HCT116 (cell line): ENCODE data around the gene SMG6.

Experiments used
- CEBPB ChIP-seq: IDR thresholded peaks from 2 replicates; pipeline ENCODE4 v1.6.1; 2012; ENCODE audit warnings: low read depth
- ELF1 ChIP-seq: IDR thresholded peaks from 2 replicates; pipeline ENCODE4 v1.6.1; 2012; ENCODE audit warnings: low read depth, borderline replicate concordance
- EZH2 ChIP-seq: fragments of 200-600 bp; sonication (generic); IDR thresholded peaks from 2 replicates; pipeline ENCODE4 v1.6.1; 2017; ENCODE audit warnings: antibody characterized with exemption, mixed run types
- JUND ChIP-seq: IDR thresholded peaks from 2 replicates; pipeline ENCODE4 v1.6.1; 2012
- POLR2A ChIP-seq: IDR thresholded peaks from 2 replicates; pipeline ENCODE4 v1.7.0; 2011; ENCODE audit warnings: borderline replicate concordance; ENCODE audit not compliant: insufficient read depth, insufficient read length; ENCODE audit errors: extremely low read depth
- POLR2AphosphoS5 ChIP-seq: IDR thresholded peaks from 2 replicates; pipeline ENCODE4 v1.6.1; 2011; ENCODE audit warnings: mild to moderate bottlenecking, low read depth, low read length, moderate library complexity
- SIN3A ChIP-seq: IDR thresholded peaks from 2 replicates; pipeline ENCODE4 v1.6.1; 2012; ENCODE audit warnings: low read depth
- SP1 ChIP-seq: IDR thresholded peaks from 2 replicates; pipeline ENCODE4 v1.6.1; 2012; ENCODE audit warnings: low read depth
- TF ChIP-seq, protein P1 (sequence below), 3 experiments: fragments of 200-600 bp in 1 of 3; sonication (generic) in 1 of 3; IDR thresholded peaks in 2 of 3; conservative IDR thresholded peaks in 1 of 3; 2 replicates each; pipeline ENCODE4 v1.5.1; 2012 to 2017; ENCODE audit warnings: low read depth in 2 of 3, low read length in 2 of 3, antibody characterized with exemption in 1 of 3, borderline replicate concordance in 1 of 3, control low read depth in 1 of 3, mild to moderate bottlenecking in 1 of 3, mixed read lengths in 1 of 3, mixed run types in 1 of 3, moderate library complexity in 1 of 3; ENCODE audit not compliant: insufficient read depth in 1 of 3
- TF ChIP-seq, protein P2 (sequence below): IDR thresholded peaks from 2 replicates; pipeline ENCODE4 v1.6.1; 2012; ENCODE audit warnings: low read depth
- TF ChIP-seq, protein P3 (sequence below): IDR thresholded peaks from 2 replicates; pipeline ENCODE4 v1.6.1; 2012
- TF ChIP-seq, protein P4 (sequence below): IDR thresholded peaks from 2 replicates; pipeline ENCODE4 v1.6.1; 2011; ENCODE audit warnings: mild to moderate bottlenecking, low read length, moderate library complexity; ENCODE audit not compliant: insufficient replicate concordance; ENCODE audit errors: extremely low read depth

DNA sequence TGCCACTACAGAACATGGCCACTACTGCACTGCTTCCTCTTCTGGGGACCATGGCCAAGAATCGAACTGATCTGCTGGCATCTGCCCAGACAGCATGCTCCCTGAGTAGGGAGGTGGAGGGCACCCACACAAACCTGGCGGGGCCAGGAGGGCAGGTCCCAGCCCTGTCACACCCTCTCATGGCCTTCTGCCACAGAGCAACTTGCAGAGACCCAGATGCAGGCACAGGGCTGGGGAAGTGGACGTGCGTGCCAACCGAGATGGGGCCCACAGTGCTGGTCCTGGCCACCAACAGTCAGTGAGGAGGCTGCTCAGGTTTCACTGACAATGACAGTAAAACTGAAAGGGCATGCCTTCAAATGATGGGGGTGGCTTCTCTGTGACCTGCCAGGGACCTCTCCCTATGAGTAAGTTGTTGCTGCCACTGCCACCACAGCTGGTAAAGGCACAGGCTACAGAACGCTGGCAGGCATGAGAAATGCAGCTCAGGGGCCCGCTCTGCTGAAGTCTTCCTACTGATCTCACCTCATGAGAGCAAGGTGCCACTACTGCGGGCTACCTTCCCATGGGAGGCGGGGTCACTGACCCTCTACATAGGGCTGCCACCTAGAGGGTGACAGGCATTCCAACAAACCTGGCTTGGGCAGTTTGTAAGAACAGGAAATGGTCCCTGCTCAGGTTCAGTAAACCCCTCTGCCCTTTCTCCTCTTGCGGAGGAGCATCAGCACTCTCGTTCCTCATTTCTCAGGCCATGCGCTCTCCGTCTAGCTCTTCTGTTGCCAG lies 233.2 kb downstream of the SMG6 start:
- TF ChIP-seq, protein P1, sequence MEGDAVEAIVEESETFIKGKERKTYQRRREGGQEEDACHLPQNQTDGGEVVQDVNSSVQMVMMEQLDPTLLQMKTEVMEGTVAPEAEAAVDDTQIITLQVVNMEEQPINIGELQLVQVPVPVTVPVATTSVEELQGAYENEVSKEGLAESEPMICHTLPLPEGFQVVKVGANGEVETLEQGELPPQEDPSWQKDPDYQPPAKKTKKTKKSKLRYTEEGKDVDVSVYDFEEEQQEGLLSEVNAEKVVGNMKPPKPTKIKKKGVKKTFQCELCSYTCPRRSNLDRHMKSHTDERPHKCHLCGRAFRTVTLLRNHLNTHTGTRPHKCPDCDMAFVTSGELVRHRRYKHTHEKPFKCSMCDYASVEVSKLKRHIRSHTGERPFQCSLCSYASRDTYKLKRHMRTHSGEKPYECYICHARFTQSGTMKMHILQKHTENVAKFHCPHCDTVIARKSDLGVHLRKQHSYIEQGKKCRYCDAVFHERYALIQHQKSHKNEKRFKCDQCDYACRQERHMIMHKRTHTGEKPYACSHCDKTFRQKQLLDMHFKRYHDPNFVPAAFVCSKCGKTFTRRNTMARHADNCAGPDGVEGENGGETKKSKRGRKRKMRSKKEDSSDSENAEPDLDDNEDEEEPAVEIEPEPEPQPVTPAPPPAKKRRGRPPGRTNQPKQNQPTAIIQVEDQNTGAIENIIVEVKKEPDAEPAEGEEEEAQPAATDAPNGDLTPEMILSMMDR (IDR thresholded peaks at IDR 0.05 in 2 of 3, conservative IDR thresholded peaks at IDR 0.05 in 1 of 3; ENCODE audit: borderline replicate concordance in 1 of 3, insufficient read depth in 1 of 3, low read depth in 2 of 3, low read length in 2 of 3) = no peak
- no peak for TF ChIP-seq POLR2A
- no peak for TF ChIP-seq EZH2
- TF ChIP-seq SP1 = no peak
- TF ChIP-seq, protein P2, sequence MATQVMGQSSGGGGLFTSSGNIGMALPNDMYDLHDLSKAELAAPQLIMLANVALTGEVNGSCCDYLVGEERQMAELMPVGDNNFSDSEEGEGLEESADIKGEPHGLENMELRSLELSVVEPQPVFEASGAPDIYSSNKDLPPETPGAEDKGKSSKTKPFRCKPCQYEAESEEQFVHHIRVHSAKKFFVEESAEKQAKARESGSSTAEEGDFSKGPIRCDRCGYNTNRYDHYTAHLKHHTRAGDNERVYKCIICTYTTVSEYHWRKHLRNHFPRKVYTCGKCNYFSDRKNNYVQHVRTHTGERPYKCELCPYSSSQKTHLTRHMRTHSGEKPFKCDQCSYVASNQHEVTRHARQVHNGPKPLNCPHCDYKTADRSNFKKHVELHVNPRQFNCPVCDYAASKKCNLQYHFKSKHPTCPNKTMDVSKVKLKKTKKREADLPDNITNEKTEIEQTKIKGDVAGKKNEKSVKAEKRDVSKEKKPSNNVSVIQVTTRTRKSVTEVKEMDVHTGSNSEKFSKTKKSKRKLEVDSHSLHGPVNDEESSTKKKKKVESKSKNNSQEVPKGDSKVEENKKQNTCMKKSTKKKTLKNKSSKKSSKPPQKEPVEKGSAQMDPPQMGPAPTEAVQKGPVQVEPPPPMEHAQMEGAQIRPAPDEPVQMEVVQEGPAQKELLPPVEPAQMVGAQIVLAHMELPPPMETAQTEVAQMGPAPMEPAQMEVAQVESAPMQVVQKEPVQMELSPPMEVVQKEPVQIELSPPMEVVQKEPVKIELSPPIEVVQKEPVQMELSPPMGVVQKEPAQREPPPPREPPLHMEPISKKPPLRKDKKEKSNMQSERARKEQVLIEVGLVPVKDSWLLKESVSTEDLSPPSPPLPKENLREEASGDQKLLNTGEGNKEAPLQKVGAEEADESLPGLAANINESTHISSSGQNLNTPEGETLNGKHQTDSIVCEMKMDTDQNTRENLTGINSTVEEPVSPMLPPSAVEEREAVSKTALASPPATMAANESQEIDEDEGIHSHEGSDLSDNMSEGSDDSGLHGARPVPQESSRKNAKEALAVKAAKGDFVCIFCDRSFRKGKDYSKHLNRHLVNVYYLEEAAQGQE = no peak
- no peak for TF ChIP-seq ELF1
- no peak for TF ChIP-seq POLR2AphosphoS5
- TF ChIP-seq JUND = no peak
- TF ChIP-seq CEBPB = no peak
- no peak for TF ChIP-seq SIN3A
- TF ChIP-seq, protein P3, sequence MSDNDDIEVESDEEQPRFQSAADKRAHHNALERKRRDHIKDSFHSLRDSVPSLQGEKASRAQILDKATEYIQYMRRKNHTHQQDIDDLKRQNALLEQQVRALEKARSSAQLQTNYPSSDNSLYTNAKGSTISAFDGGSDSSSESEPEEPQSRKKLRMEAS = no peak
- TF ChIP-seq, protein P4, sequence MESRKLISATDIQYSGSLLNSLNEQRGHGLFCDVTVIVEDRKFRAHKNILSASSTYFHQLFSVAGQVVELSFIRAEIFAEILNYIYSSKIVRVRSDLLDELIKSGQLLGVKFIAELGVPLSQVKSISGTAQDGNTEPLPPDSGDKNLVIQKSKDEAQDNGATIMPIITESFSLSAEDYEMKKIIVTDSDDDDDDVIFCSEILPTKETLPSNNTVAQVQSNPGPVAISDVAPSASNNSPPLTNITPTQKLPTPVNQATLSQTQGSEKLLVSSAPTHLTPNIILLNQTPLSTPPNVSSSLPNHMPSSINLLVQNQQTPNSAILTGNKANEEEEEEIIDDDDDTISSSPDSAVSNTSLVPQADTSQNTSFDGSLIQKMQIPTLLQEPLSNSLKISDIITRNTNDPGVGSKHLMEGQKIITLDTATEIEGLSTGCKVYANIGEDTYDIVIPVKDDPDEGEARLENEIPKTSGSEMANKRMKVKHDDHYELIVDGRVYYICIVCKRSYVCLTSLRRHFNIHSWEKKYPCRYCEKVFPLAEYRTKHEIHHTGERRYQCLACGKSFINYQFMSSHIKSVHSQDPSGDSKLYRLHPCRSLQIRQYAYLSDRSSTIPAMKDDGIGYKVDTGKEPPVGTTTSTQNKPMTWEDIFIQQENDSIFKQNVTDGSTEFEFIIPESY = no peak
